ENCODE data around the gene SIPA1L3.

Gene SIPA1L3

DNA sequence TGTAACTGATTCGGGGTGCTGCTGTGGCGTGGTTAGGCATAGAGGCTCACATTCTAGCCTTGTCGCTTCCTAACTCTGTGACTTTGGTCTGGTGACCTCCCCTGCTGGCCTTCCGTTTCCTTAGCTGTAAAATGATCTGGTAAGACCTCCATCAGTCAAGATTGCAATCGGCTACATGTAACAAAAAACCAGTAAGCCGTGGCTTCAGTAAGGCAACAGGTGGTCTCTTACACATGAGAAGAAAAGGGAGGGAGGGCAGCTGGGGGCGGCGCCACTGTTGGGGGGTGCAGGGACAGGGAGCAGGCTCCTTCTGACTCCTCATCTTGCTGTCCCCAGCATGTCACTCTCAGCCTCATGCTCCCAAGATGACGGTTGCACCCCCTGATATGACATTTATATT, 148.0 kb downstream of the SIPA1L3 start:
- TF ChIP-seq ZNF76 (tag by site-specific recombination; IDR thresholded peaks at IDR 0.05; ENCODE audit: borderline replicate concordance, low read depth), result no peak
- TF ChIP-seq ZNF132 (tag by site-specific recombination; IDR thresholded peaks at IDR 0.05; ENCODE audit: borderline replicate concordance), result no peak
- no peak for TF ChIP-seq GLI2 (tag by site-specific recombination; IDR thresholded peaks at IDR 0.05; ENCODE audit: borderline replicate concordance, low read depth)
- TF ChIP-seq GLI4 (tag by site-specific recombination; IDR thresholded peaks at IDR 0.05), result no peak
- peak; percentile 100 for TF ChIP-seq SCRT2 (tag by site-specific recombination; IDR thresholded peaks at IDR 0.05)
- no peak for TF ChIP-seq ZNF146 (tag by site-specific recombination; IDR thresholded peaks at IDR 0.05)
- no peak for TF ChIP-seq ZNF10 (tag by site-specific recombination; IDR thresholded peaks at IDR 0.05)
- TF ChIP-seq GLIS1 (tag by site-specific recombination; IDR thresholded peaks at IDR 0.05), result peak; percentile 47; the same call in 1 of the 2 replicates
- TF ChIP-seq ZIC2 (tag by site-specific recombination; IDR thresholded peaks at IDR 0.05), result peak; percentile 67
- peak; percentile 98 for TF ChIP-seq SCRT1 (tag by site-specific recombination; IDR thresholded peaks at IDR 0.05; ENCODE audit: borderline replicate concordance)
- TF ChIP-seq ZBTB20 (tag by site-specific recombination; IDR thresholded peaks at IDR 0.05), result 0 out of 2 replicates have a peak, but pooled peaks have one; percentile 8
- Histone ChIP-seq H3K27ac (ENCODE audit: extremely low read depth, low read depth, low read length) (no peak overlapping the region), H3K4me3 (ENCODE audit: low read depth, low read length) (no peak overlapping the region)

GRCh38 chr19:38055655-38056521, 148.9 kb downstream of the SIPA1L3 start:
- Histone ChIP-seq H3K27ac (ENCODE audit: extremely low read depth, low read depth, low read length) (0 out of 2 replicates have a peak overlapping the region, but pooled peaks have one; percentile 5), H3K4me3 (ENCODE audit: low read depth, low read length) (no peak overlapping the region), H3K36me3 (ENCODE audit: control insufficient read depth in 2 of 2, insufficient read depth in 1 of 2, low read length in 2 of 2) (no peaks in the 10 kb centered on the region; a peak in 1 of 3 replicates), H3K4me1 (ENCODE audit: control insufficient read depth, insufficient read depth, low read length) (peaks cover 22% of the 10 kb centered on the region), H3K9me3 (ENCODE audit: control insufficient read depth, insufficient read depth, low read depth, low read length) (no peaks in the 10 kb centered on the region)
- ChIA-PET POLR2A (no interaction called here), CTCF (no interaction called here)
- TF ChIP-seq ZNF596 (tag by site-specific recombination; IDR thresholded peaks at IDR 0.05) (no peak), ZNF785 (tag by site-specific recombination; IDR thresholded peaks at IDR 0.05) (0 out of 2 replicates have a peak, but pooled peaks have one; percentile 17), ZNF514 (tag by site-specific recombination; IDR thresholded peaks at IDR 0.05) (no peak), ZFP41 (tag by site-specific recombination; IDR thresholded peaks at IDR 0.05; ENCODE audit: borderline replicate concordance) (no peak), ZNF132 (tag by site-specific recombination; IDR thresholded peaks at IDR 0.05; ENCODE audit: borderline replicate concordance) (no peak), ZNF600 (tag by site-specific recombination; IDR thresholded peaks at IDR 0.05) (peak; percentile 76; the same call in 1 of the 2 replicates), KLF16 (tag by site-specific recombination; IDR thresholded peaks at IDR 0.05) (no peak), ZNF350 (tag by site-specific recombination; IDR thresholded peaks at IDR 0.05) (no peak), IKZF3 (tag by site-specific recombination; IDR thresholded peaks at IDR 0.05) (peak; percentile 81), FEZF1 (tag by site-specific recombination; IDR thresholded peaks at IDR 0.05) (peak; percentile 42), ZNF626 (tag by site-specific recombination; IDR thresholded peaks at IDR 0.05) (no peak), ZSCAN30 (tag by site-specific recombination; IDR thresholded peaks at IDR 0.05) (peak; percentile 51; the same call in 1 of the 2 replicates)
- TF ChIP-seq, protein P1, sequence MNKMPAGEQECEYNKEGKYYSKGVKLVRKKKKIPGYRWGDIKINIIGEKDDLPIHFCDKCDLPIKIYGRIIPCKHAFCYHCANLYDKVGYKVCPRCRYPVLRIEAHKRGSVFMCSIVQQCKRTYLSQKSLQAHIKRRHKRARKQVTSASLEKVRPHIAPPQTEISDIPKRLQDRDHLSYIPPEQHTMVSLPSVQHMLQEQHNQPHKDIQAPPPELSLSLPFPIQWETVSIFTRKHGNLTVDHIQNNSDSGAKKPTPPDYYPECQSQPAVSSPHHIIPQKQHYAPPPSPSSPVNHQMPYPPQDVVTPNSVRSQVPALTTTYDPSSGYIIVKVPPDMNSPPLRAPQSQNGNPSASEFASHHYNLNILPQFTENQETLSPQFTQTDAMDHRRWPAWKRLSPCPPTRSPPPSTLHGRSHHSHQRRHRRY (tag by site-specific recombination; IDR thresholded peaks at IDR 0.05), result no peak
- TF ChIP-seq, protein P2, sequence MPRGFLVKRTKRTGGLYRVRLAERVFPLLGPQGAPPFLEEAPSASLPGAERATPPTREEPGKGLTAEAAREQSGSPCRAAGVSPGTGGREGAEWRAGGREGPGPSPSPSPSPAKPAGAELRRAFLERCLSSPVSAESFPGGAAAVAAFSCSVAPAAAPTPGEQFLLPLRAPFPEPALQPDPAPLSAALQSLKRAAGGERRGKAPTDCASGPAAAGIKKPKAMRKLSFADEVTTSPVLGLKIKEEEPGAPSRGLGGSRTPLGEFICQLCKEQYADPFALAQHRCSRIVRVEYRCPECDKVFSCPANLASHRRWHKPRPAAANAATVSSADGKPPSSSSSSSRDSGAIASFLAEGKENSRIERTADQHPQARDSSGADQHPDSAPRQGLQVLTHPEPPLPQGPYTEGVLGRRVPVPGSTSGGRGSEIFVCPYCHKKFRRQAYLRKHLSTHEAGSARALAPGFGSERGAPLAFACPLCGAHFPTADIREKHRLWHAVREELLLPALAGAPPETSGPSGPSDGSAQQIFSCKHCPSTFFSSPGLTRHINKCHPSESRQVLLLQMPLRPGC (tag by site-specific recombination; IDR thresholded peaks at IDR 0.05), result 0 out of 2 replicates have a peak, but pooled peaks have one; percentile 37
- TF ChIP-seq, protein P3, sequence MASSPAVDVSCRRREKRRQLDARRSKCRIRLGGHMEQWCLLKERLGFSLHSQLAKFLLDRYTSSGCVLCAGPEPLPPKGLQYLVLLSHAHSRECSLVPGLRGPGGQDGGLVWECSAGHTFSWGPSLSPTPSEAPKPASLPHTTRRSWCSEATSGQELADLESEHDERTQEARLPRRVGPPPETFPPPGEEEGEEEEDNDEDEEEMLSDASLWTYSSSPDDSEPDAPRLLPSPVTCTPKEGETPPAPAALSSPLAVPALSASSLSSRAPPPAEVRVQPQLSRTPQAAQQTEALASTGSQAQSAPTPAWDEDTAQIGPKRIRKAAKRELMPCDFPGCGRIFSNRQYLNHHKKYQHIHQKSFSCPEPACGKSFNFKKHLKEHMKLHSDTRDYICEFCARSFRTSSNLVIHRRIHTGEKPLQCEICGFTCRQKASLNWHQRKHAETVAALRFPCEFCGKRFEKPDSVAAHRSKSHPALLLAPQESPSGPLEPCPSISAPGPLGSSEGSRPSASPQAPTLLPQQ (tag by site-specific recombination; IDR thresholded peaks at IDR 0.05), result peak; percentile 32; the same call in 1 of the 2 replicates
- TF ChIP-seq, protein P4, sequence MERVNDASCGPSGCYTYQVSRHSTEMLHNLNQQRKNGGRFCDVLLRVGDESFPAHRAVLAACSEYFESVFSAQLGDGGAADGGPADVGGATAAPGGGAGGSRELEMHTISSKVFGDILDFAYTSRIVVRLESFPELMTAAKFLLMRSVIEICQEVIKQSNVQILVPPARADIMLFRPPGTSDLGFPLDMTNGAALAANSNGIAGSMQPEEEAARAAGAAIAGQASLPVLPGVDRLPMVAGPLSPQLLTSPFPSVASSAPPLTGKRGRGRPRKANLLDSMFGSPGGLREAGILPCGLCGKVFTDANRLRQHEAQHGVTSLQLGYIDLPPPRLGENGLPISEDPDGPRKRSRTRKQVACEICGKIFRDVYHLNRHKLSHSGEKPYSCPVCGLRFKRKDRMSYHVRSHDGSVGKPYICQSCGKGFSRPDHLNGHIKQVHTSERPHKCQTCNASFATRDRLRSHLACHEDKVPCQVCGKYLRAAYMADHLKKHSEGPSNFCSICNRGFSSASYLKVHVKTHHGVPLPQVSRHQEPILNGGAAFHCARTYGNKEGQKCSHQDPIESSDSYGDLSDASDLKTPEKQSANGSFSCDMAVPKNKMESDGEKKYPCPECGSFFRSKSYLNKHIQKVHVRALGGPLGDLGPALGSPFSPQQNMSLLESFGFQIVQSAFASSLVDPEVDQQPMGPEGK (tag by site-specific recombination; IDR thresholded peaks at IDR 0.05), result peak; percentile 84
- TF ChIP-seq, protein P5, sequence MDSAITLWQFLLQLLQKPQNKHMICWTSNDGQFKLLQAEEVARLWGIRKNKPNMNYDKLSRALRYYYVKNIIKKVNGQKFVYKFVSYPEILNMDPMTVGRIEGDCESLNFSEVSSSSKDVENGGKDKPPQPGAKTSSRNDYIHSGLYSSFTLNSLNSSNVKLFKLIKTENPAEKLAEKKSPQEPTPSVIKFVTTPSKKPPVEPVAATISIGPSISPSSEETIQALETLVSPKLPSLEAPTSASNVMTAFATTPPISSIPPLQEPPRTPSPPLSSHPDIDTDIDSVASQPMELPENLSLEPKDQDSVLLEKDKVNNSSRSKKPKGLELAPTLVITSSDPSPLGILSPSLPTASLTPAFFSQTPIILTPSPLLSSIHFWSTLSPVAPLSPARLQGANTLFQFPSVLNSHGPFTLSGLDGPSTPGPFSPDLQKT (IDR thresholded peaks at IDR 0.05; ENCODE audit: borderline replicate concordance, low read depth, low read length), result no peak

More for the DNA sequence above, 148.0 kb downstream of the SIPA1L3 start:
- H3K4me1 ChIP-seq (ENCODE audit: control insufficient read depth, insufficient read depth, low read length), result peaks cover 22% of the 10 kb centered on the region
- POLR2A ChIA-PET, result no interaction called here
- H3K36me3 ChIP-seq (ENCODE audit: control insufficient read depth in 2 of 2, insufficient read depth in 1 of 2, low read length in 2 of 2), result peaks cover 0 to 7% of the 10 kb centered on the region in 2 experiments; a peak in 1 of 3 replicates
- CTCF ChIA-PET, result interaction anchor here (0.6 kb wide), 1 partner anchor 8 kb away, joined by 3 read pairs; no protein-coding TSS in a partner anchor
- no peaks in the 10 kb centered on the region for H3K9me3 ChIP-seq (ENCODE audit: control insufficient read depth, insufficient read depth, low read depth, low read length)
